NCI-H226 (cell line): ENCODE data around the gene C17orf100.
A peak's percentile ranks its signal among the peaks of the same experiment; 100 is the strongest.

Experiments
- DNase-seq: peaks from one replicate; pipeline ENCODE4 v3.0.0-alpha.2; 2015

C17orf100 gene

DNA sequence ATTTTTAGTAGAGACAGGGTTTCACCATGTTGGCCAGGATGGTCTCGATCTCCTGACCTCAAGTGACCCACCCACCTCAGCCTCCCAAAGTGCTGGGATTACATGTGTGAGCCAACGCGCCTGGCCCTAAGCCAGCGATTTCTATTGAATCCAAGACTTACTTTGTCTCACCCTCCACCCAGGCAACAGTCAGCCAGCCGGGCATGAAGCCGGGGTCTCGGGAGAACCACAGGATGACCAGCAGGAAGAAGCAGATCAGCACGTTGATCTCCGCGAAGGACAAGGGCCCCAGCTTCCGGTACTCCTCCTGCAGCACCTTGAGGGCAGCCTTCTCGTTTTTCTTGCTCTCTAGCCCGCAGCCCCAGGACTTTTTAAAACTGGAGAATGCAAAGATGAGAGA, 44.0 kb downstream of the C17orf100 start:
- no peak for DNase-seq

DNA sequence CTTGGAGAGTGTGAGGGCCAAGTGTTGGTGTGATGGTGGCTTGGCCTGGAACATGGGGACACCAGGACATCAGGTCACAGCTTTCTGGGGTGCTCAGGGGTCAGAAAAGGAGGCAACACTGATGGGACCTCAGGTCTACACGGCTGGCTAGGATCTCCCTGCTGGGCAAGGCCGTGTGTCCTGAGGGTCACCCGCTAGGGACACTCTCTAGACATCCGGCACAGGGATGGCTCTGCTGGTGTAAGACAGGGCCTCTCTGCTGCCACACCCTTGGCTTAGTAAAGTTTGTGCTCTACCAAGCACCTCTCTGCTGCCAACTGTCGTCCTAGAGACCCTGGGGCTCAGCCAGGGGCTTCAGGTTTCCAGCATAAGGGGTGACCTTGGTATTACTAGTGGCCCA, 45.3 kb downstream of the C17orf100 start:
- no peak for DNase-seq

- DNase-seq = no peak
These were observed 46.4 kb downstream of the C17orf100 start for GRCh38 chr17:6698004-6698403.

DNA sequence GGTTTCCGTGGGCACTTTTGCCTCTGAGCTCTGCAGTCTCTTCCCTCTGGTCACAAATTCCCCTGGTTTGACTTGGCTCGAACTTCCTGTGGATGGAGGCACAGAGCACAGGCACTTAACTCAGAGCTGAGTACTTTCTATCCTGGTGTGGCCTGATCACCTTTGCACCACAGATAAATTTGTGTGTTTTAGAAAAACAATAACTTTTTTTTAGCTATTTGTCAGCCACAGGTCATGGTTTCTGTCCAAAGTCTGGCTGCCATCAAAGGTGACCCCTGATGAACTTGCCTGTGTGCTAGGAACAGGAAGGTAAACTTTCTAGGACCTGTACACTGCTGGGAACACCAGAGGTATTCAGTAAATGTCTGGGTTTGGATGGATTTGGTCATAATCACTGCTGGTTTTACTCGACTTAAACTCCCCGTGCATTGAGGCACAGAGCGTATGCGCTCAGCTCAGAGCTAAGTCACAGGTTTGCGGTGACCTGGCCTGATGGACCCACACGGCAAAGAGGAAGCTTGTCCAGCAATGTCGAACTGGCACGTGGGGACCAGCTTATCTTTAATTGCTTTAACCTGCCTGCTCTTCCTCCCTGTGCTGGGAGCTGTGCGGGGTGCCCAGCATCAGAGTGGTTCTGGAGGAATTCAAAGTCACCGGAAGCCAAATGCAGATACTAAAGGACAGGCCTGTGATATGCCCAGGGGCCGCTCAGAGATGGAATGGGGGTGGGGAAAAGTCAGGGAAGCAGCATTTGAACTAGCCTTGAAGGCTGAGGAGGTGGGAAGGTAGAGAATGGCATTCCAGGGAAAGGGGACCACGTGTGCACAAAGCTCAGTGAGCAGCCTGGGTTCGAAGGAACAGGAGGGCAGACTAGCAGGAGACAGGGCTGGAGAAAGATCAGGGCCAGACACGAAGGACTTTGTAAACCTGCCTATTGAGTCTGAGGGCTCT, 48.7 kb downstream of the C17orf100 start:
- no peak for DNase-seq

DNA sequence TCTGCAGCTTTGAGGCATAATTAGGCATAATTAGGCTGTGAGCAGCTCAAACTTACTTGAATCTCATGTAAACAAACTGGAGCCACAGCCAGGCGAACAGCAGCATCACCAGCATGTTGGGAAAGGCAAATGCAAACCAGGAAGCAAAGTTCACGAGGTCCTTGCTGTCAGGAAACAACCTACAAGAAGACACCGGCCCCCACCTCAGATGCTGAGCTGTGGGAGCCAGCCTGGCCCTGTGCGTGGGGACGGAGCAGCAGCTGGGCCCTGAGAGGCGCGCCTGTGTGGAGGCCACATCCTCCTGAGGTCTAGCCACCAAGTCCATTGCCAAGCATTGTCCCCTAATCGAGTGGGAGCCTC, 49.4 kb downstream of the C17orf100 start:
- no peak for DNase-seq

DNA sequence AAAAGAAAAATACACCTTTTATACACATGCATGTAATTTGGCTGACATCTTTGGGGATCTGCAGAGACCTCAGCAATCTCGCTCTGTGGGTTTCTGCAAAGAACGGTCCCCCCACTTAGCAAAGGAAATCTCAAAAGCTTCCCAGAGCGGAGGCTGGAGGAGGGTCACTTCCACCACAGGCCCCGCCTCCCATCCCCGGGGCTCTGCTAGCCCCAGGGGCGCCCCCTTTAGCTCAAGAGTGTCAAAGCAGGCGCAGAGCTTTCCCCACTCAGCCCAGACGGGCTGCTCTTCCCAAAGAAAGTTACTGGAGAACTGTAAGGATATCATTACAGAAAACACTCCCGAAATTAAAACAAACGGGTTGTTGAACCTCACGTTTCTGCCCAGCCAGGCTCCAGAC, 50.2 kb downstream of the C17orf100 start:
- DNase-seq = peak; percentile 6

DNA sequence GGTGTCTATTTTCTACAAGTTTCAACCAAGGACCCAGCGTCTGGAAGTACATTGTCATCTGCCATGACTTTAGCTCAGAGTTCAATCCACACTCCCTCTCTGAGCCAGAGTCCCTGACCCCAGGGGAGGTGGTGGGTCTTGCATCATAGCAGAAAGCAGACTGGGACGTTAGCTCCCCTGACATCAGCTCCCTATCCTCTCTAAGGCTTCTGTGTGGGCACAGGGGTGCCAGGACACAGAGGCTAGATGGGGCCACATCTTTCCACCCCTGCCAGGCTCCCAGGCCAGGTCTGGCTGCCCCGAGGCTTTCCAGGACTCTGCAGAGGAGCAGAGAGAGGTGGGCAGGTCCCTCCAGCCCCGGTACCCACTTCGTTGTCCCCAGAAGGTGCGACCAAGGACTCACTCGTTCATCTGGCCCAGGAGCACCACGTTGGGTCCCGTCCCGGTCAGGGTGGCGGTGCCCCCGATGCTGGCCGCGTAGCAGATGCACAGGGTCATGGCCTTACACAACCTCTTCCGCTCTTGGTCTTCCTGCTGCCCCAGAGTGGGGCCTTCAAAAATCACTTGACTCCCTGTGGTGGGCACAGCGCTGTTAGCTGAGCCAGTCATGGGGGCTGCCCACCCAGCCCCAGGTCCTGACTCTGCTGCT, 51.1 kb downstream of the C17orf100 start:
- DNase-seq = no peak
